ENCODE results near the gene AKAP10.
"Not testable (repeated sequence)": the region's sequence is repeated elsewhere in the genome, so short reads cannot be mapped to it uniquely, and the experiment has no call there.

AKAP10 gene, protein sequence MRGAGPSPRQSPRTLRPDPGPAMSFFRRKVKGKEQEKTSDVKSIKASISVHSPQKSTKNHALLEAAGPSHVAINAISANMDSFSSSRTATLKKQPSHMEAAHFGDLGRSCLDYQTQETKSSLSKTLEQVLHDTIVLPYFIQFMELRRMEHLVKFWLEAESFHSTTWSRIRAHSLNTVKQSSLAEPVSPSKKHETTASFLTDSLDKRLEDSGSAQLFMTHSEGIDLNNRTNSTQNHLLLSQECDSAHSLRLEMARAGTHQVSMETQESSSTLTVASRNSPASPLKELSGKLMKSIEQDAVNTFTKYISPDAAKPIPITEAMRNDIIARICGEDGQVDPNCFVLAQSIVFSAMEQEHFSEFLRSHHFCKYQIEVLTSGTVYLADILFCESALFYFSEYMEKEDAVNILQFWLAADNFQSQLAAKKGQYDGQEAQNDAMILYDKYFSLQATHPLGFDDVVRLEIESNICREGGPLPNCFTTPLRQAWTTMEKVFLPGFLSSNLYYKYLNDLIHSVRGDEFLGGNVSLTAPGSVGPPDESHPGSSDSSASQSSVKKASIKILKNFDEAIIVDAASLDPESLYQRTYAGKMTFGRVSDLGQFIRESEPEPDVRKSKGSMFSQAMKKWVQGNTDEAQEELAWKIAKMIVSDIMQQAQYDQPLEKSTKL

GRCh38 chr17:19977293-19978208 lies at the start of gene AKAP10:
Gene AKAP10 (minus strand): TSS chr17:19977828. CDS start chr17:19977679, 149 bp downstream.
- peak; percentile 99 for DNase-seq

GRCh38 chr17:20026960-20027359 lies 49.3 kb upstream of the AKAP10 start:
- no peak for DNase-seq

DNA sequence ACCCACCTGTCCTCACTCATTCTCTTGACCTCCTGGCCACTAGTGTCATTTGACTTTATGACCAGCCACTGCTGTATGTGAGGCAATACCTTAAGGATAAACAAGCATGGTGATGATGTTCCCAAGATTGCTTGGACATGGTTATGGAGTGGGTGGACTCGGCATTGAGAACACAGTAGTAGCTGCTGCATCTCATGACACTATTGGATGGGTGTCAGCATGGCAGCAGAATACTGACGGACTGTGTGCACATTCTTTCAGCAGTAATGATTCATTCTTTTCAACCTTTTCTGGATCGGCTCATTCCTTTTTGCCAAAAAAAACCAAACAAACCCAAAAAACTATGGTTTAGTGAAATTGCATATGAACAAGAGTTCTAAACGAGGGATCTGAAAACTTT lies 45.1 kb upstream of the AKAP10 start:
- no peak for DNase-seq

DNA sequence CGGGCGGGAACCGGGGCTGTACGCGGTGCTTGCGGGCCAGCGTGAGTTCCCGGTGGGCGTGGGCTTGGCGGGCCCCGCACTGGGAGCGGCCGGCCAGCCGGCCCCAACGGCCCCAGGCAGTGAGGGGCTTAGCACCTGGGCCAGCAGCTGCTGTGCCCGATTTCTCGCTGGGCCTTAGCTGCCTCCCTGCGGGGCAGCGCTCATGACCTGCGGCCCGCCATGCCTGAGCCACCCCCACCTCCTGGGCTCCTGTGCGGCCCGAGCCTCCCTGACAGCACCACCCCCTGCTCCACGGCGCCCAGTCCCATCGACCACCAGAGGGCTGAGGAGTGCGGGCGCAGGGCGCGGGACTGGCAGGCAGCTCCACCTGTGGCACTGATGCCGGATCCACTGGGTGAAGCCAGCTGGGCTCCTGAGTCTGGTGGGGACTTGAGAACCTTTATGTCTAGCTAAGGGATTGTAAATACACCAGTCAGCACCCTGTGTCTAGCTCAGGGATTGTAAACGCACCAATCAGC lies 38.9 kb upstream of the AKAP10 start:
- not testable (repeated sequence) for DNase-seq

GRCh38 chr17:20012017-20012536 lies 34.4 kb upstream of the AKAP10 start:
- no peak for DNase-seq

GRCh38 chr17:20010936-20011335 lies 33.3 kb upstream of the AKAP10 start:
- DNase-seq = no peak

GRCh38 chr17:20010099-20010863 lies 32.7 kb upstream of the AKAP10 start:
- DNase-seq = no peak

- peak; percentile 92 for DNase-seq
Observed at GRCh38 chr17:20009302-20010098, 31.9 kb upstream of the AKAP10 start, which contains the start of gene SPECC1. Gene SPECC1 (plus strand): TSS chr17:20009359. CDS start chr17:20096652, 87,293 bp downstream.

GRCh38 chr17:20009052-20009301 lies 31.3 kb upstream of the AKAP10 start:
- DNase-seq = no peak

- DNase-seq = peak; percentile 45
Observed at GRCh38 chr17:20008242-20009051, 30.8 kb upstream of the AKAP10 start.

DNA sequence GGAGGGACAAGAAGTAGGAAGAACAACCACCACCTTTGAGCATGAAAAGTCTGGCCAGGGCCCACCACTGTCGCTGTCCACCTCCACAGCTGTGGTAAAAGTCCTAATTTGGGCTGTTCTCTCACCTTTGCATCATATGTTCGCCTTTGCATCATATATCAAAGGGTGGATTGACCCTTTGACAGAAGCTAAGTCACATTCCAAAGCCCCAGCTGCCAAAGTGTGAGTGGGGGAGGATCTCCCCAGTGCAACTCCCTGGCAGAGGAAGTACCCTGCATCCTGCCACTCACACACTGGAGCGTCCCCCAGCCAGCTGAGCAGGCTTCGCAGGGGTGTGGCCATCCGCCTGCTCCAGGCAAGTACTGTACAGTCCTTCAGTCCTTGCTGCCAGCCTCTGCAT lies 18.9 kb upstream of the AKAP10 start:
- no peak for DNase-seq

GRCh38 chr17:19996086-19996485 lies 18.5 kb upstream of the AKAP10 start:
- no peak for DNase-seq

DNA sequence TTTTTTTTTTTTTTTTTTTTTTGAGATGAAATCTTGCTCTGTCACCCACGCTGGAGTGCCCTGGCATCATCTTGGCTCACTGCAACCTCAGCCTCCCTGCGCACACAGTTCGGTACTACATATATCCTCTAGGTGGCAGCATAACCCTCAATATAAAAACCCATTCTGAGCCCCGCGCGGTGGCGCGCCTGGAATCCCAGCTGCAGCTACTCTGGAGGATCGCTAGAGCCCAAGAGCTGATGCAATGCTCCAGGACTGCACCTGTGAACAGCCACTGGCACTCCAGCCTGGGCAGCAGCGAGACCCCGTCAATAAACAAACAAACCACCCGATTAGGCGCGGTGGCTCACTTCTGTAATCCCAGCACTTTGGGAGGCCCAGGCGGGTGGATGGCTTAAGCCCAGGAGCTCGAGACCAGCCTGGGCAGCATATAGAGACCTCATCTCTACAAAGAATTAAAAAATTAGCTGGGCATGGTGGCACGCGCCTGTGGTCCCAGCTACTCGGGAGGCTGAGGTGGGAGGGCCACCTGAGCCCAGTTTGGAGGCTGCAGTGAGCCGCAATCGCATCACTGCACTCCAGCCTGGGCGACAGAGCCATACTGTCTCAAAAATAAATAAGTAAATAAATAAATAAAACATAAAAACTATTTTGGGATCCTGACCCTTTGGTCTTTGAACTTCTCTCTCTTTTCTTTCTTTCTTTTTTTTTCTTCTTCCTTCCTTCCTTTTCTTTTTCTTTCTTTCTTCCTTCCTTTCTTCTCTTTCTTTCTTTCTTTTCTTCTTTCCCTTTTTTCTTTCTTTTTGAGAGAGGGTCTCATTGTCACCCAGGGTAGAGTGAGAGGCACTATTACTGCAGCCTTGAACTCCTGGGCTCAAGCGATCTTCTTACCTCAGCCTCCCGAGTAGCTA lies 15.4 kb upstream of the AKAP10 start:
- DNase-seq = peak; percentile 82

DNA sequence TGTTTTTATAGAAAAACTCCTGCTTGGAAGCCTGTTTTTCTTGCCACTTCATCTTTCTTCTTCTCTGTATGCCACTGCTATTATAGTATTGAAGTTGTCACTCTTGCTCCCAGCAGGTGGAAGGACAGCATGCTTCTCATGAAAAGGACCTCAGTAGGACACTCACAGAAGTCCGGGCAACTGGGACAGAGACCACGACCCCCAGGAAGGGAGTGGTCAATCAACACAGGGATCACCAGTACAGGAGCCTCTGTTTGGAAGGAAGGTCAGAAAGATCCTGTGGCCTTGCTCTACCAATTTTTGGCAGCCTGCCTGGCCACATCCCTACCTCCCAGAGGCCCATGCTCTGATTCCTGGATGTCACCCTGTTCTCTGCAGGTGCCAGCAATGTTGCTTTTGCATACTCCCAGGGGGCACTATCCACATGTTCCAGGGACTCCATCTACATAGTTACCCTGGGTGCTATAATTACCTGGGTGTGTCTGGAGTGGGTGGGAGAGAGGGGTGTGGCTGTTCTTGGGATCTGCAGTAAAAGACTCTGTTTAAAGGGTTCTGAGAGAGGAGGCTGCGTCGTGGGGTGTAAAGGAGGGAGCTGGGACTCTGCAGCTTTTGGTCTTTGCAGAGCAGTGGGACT lies 13.7 kb upstream of the AKAP10 start:
- peak; percentile 10 for DNase-seq

DNA sequence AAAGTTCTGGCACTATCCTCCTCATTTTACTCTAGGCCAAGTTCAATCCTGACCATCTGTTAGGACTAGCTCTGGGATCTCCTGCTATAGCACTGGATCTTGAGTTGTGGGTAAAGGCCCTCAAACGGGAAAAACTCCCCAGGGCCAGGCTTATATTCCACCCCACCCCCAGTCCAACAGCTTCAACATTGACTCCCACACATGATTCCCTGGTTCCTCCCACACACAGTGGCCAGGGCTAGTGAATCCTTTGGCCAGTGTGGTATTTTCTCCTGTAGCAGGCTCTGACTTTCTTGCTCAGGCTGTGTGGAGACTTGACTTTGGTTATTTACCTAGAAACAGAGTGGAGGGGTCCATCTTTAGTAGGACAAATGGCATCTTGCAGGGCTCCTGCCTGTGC lies 10.3 kb upstream of the AKAP10 start:
- no peak for DNase-seq

DNA sequence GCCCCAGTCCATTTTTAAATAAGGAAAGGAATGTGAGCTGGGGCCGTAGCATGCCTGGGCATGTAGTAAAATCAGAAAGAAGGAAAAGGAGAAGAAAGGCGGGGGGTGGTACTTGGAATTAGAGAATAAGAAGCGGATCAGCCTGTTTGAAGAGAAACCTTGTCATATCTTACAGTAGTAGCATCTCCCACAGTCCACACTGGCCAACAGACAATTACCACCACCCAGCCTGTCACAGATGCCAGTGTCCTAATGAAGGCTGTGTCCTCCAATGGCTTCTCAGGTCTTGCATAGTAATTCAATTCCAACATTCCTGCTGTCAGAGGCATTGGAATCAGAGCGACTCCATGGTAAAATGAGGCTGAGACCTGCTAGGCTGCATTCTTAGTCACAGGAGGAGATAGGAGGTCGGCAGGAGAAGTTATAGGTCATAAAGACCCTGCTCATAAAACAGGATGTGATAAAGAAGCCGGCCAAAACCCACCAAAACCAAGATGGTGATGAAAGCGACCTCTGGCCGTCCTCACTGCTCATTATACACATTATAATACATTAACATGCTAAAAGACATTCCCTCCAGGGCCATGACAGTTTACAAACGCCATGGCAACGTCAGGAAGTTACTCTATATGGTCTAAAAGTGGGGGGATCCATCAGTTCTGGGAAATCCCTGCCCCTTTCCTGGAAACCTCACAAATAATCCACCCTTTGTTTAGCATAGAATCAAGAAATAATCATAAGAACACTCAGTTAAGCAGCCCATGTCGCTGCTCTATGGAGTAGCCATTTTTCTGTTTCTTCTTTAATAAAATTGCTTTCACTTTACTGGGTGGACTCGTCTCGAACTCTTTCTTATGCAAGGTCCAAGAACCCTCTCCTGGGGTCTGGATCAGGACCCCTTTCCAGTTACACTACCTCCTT lies 9.6 kb upstream of the AKAP10 start:
- peak; percentile 1 for DNase-seq

GRCh38 chr17:19979917-19980770 lies 2.5 kb upstream of the AKAP10 start:
- peak; percentile 22 for DNase-seq

All from stimulated activated CD8-positive, alpha-beta memory T cell treated with anti-CD3 and anti-CD28 coated beads, Interleukin-4, amount 100 ng/mL, for 48 hours (primary cell).